Lung (tissue), 12 donors: ENCODE data around the gene RSPRY1. TPM values are rescaled to one million over a fixed set of nuclear protein-coding genes. Genes with fewer than 3 reads are reported as not detected.

Experiments used
- ATAC-seq: fragments of 200-7000 bp; cut with Tn5 transposase; one replicate; pipeline ENCODE4 v1.9.1; 2020; ENCODE audit warnings: moderate number of reproducible peaks; ENCODE audit not compliant: insufficient read depth, low FRiP score
- DNase-seq, 3 donors: peaks; one replicate each; pipeline ENCODE4 v3.0.0-alpha.2; 2013 to 2017
- H3K27ac ChIP-seq, 2 donors: one replicate each; pipeline ENCODE4 v1.5.1; 2013; ENCODE audit warnings: mild to moderate bottlenecking in 2 of 2, moderate library complexity in 2 of 2, control low read depth in 1 of 2, inconsistent platforms in 1 of 2, low read depth in 1 of 2, low read length in 1 of 2
- H3K27me3 ChIP-seq, 3 donors: one replicate each; pipeline ENCODE4 v1.5.1; 2013; ENCODE audit warnings: low read length in 2 of 3; ENCODE audit not compliant: control insufficient read depth in 3 of 3, insufficient read depth in 3 of 3
- H3K36me3 ChIP-seq, 4 donors: one replicate each; pipeline ENCODE4 v1.5.1; 2013; ENCODE audit warnings: low read length in 4 of 4, mild to moderate bottlenecking in 1 of 4, moderate library complexity in 1 of 4; ENCODE audit not compliant: control insufficient read depth in 4 of 4, insufficient read depth in 4 of 4
- H3K4me1 ChIP-seq, 5 donors: one replicate each; pipeline ENCODE4 v1.5.1; 2013; ENCODE audit warnings: low read length in 5 of 5, mild to moderate bottlenecking in 2 of 5, moderate library complexity in 1 of 5; ENCODE audit not compliant: control insufficient read depth in 5 of 5, insufficient read depth in 5 of 5
- H3K4me3 ChIP-seq: one replicate; pipeline ENCODE4 v1.5.1; 2013; ENCODE audit warnings: mild to moderate bottlenecking, control low read depth, moderate library complexity
- H3K9ac ChIP-seq, 2 donors: one replicate each; pipeline ENCODE4 v1.5.1; 2013; ENCODE audit warnings: low read length in 2 of 2, control low read depth in 1 of 2; ENCODE audit not compliant: insufficient read depth in 1 of 2
- H3K9me3 ChIP-seq, 4 donors: one replicate each; pipeline ENCODE4 v1.5.1; 2013; ENCODE audit warnings: low read length in 3 of 4, mild to moderate bottlenecking in 1 of 4, moderate library complexity in 1 of 4; ENCODE audit not compliant: control insufficient read depth in 4 of 4, insufficient read depth in 3 of 4
- CTCF ChIP-seq: IDR thresholded peaks from 2 replicates; pipeline ENCODE4 v1.5.1; 2012; ENCODE audit warnings: mild to moderate bottlenecking; ENCODE audit errors: control extremely low read depth, extremely low read depth
- WGBS, 2 donors: extraction: QIAGEN DNeasy Blood & Tissue Kit; methylation state at CpG; one replicate each; pipeline ENCODE4 v1.1.7; 2013; 5-methylcytosine and 5-hydroxymethylcytosine counted together
- polyA plus RNA-seq, 2 donors: library from polyadenylated mRNA; stranded (reverse); fragments of 200-250 nt; gene quantifications; one replicate each; pipeline ENCODE4 v1.2.1, GENCODE V29; 2013
- total RNA-seq, 2 donors: library from RNA; depleted of rRNA in 1 of 2; stranded (reverse); fragments of >200 nt in 1 of 2; gene quantifications; one replicate each; pipeline ENCODE4 v1.2.1, GENCODE V29; 2014 to 2021
- donor health status: control.
- donor health status: control.
- donor health status: Bipolar disorder and iron deficiency.
- donor health status: healthy.
- donor health status: DM: yes; HTN: yes; CAD: no.

Gene RSPRY1
- total and polyA plus RNA-seq, 4 donors, result 10.5 to 71.7 (median 25.2) TPM

GRCh38 chr16:57268804-57269800, 83.0 kb downstream of the RSPRY1 start:
- H3K36me3 ChIP-seq, result peaks cover 0 to under 1% (median 0%) of the 10 kb centered on the region in 4 donors
- 51 to 73% methylated on average over 14 of the region's 14 CpGs for WGBS, 2 donors
- H3K4me1 ChIP-seq, result peaks cover 0 to 19% (median 5%) of the 10 kb centered on the region in 5 donors
- H3K27me3 ChIP-seq, result no peaks in the 10 kb centered on the region
- no peak for ATAC-seq
- H3K9me3 ChIP-seq, result no peaks in the 10 kb centered on the region
- TF ChIP-seq CTCF, result no peak
- peak in 2 of 3 donors; percentile 27 to 28 for DNase-seq
- no peak overlapping the region for H3K9ac ChIP-seq
- peak overlapping the region; percentile 80 to 81 for H3K27ac ChIP-seq
- no peak overlapping the region for H3K4me3 ChIP-seq

- DNase-seq (no peak), ATAC-seq (no peak)
- no peak overlapping the region for H3K9ac ChIP-seq
- peaks cover 0 to 17% (median 5%) of the 10 kb centered on the region in 5 donors for H3K4me1 ChIP-seq
- H3K4me3 ChIP-seq, result no peak overlapping the region
- H3K27me3 ChIP-seq, result no peaks in the 10 kb centered on the region
- no peak for TF ChIP-seq CTCF
- H3K27ac ChIP-seq, result peak overlapping the region in 1 of 2 donors; percentile 11
- H3K9me3 ChIP-seq, result no peaks in the 10 kb centered on the region
- no peaks in the 10 kb centered on the region for H3K36me3 ChIP-seq
- 76 to 86% methylated on average over 25 of the region's 25 CpGs for WGBS, 2 donors
Observed at GRCh38 chr16:57270221-57271062, 84.3 kb downstream of the RSPRY1 start.

DNA sequence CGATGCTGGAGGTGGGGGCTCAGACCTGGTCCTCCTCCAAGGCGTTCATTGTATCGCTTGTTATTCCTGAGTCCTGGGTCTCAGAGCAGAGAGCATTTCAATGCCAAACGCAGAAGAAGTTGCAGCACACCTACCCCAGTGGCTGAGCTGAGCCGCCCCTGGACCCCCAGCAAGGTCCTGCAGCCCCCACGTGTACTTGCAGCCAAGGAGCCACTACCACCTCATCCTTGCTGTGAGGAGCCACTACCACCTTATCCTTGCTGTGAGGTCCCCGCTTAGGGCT, 84.9 kb downstream of the RSPRY1 start:
- Histone ChIP-seq H3K9ac (no peak overlapping the region), H3K36me3 (no peaks in the 10 kb centered on the region), H3K9me3 (no peaks in the 10 kb centered on the region), H3K4me3 (no peak overlapping the region), H3K27ac (no peak overlapping the region), H3K4me1 (peaks cover 0 to 17% (median 5%) of the 10 kb centered on the region in 5 donors), H3K27me3 (no peaks in the 10 kb centered on the region)
- ATAC-seq, result no peak
- no peak for DNase-seq
- no peak for TF ChIP-seq CTCF
- 88 to 90% methylated on average over 7 of the region's 7 CpGs for WGBS, 2 donors
